HG02759 (cell line): ENCODE data around the gene TOR4A.

Experiments
- ATAC-seq: cut with Tn5 transposase; IDR thresholded peaks from one replicate; pipeline ENCODE4 v1.9.1; 2021; ENCODE audit warnings: mild to moderate bottlenecking, moderate library complexity; ENCODE audit not compliant: unreplicated experiment

TOR4A gene

GRCh38 chr9:137269231-137269772, 8.2 kb upstream of the TOR4A start:
- no peak for ATAC-seq

DNA sequence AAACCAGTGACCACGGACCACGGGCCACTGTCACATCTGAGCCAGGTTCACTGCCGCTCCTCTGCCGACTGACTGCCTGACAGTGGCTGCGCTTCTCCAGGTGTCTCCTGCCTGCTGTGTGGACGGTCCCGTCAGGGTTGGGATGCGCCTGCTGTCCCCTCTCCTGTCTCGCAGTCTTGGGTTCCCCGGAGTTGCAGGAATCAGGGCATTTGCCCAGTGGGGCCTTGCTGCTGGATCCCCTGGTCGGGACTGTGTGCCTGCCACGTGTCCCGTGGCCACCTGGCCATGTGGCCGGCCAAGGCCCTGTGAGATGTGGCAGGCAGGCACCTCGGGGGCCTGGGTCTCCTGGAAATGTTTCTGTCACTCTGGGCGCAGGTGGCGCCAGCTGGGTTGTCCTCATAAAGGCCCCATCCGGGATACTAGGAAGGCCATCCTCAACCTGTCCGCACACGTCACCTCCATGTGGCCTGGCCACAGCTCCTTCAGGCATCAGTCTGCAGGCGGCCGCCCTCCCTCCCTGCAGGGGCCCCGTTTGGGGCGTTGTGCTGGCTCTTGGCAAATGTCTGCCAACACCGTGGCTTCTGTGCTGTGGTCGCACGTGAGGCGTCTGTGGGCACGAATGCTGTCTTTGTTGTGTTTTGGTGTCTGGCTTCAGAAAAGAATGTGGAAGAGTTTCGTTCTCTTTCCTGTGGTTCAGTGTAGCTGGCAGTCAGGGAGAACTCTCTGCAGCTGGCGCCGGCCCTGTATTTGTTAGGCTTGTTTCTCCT, 6.4 kb upstream of the TOR4A start:
- ATAC-seq, result no peak

DNA sequence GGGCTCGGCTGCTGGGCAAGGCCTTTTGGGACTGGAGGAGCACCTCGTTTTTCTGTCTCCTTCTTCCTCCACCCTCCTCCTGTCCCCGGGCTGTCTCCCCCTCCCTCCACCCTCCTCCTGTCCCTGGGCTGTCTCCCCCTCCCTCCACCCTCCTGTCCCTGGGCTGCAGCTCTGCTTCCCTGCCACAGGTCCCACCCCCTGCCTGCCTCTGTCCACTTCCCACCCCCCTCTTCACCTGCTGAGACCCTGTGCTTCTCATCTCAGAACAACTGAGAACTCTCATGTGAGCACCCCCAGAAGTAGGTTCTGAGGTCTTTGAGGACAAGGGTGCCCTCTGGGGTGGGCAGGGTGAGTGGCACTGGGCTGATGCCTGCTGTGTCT, 5.8 kb upstream of the TOR4A start:
- ATAC-seq, result no peak

DNA sequence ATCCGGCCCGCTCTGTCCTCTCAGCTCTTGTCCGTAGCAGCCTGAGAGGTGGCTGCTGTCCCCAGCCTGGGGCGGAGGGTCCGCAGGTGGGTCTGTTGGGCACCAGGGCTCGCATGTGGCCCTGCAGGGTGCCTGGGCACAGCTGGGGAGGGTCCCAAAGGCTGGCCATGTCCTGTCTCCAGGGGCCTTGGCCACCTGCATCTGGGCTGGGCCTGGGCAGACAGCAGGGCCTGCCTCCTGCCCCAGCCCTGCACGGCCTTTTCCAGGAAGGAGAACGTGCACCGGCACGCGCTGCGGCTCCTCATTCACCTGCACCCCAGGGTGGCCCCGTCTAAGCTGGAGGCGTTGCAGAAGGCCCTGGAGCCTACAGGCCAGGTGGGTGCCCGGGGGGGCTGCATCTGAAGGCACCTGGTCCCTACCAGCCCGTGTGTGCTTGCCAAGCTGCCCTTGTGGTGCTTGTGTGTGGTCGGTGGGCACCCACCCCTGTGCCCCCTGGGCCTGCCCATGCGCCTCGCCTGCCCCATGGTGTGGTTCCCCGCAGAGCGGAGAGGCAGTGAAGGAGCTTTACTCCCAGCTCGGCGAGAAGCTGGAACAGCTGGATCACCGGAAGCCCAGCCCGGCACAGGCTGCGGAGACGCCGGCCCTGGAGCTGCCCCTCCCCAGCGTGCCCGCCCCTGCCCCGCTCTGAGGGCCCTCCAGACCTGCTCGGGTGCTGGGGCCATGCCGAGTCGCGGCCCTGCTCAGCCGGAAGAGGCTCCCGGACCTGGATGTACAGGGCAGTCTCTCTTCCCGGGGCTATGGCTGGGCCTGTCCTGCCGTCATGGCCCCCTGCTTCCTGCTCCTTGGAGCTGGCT, 5.1 kb upstream of the TOR4A start:
- ATAC-seq, result no peak

DNA sequence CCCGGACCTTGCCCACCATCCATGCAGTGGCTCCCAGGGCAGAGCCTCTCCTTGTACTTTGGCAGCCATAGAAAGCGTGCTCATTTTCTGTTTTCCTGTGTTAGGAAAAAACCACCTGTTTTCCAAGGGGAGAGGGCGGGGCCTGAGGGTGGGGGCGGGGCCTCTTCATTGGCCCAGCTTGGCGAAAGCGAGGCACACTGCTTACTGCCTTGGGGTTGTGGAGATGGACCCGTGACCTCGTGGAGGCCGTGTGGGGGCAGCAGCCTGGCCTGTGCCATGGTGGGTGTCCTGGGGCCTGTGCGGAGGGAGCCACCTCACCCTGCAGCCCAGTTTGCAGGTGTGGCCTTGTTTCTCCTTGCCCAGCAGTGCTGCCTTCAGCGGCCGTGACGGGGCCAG, 4.4 kb upstream of the TOR4A start:
- ATAC-seq, result no peak

DNA sequence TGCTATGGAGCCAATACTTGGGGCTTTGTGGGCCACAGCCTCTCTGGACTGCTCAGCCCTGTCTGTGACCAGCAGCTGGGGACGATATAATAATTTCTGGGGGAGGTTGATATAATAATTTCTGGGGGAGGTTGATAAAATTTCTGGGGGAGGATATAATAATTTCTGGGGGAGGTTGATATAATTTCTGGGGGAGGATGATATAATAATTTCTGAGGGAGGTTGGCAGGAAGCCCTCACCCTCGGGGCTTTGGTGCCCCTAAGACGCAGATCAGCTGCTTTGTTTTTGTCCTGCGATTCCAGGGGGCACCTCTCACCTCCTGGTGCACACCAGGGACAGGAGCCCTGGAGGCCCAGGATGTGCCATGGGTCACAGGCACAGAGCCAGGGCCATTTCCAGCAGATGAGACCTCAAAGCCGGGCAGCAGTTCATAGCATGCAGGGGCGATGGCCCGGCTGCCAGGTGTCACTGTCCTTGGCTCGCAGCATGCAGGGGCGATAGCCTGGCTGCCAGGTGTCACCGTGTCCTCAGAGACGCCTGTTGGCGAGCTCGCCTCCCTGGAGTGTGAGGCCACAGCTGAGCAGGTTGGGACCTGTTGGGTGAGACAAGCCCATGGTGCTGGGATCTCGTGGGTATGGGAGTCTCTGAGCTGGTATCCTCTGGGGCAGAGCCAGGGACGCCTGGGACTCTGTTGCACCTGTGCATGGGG, 3.8 kb upstream of the TOR4A start:
- ATAC-seq, result no peak

DNA sequence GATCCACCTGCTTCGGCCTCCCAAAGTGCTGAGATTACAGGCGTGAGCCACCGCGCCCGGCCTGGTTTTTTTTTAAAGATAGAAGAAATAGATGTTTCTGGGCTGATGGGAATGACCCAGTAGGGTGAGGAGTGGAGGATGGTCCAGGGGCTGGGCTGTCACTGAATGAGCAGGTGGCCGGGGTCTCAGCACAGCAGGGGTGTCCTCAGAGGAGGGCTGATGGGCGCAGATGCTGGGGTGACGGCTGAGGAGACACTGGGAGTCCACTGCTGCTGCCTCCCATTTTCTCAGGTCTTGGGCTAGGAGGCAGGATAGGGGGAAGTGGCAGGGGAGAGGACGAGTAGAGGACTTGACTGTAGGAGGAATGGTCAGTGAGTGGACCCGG, 2.3 kb upstream of the TOR4A start:
- no peak for ATAC-seq

DNA sequence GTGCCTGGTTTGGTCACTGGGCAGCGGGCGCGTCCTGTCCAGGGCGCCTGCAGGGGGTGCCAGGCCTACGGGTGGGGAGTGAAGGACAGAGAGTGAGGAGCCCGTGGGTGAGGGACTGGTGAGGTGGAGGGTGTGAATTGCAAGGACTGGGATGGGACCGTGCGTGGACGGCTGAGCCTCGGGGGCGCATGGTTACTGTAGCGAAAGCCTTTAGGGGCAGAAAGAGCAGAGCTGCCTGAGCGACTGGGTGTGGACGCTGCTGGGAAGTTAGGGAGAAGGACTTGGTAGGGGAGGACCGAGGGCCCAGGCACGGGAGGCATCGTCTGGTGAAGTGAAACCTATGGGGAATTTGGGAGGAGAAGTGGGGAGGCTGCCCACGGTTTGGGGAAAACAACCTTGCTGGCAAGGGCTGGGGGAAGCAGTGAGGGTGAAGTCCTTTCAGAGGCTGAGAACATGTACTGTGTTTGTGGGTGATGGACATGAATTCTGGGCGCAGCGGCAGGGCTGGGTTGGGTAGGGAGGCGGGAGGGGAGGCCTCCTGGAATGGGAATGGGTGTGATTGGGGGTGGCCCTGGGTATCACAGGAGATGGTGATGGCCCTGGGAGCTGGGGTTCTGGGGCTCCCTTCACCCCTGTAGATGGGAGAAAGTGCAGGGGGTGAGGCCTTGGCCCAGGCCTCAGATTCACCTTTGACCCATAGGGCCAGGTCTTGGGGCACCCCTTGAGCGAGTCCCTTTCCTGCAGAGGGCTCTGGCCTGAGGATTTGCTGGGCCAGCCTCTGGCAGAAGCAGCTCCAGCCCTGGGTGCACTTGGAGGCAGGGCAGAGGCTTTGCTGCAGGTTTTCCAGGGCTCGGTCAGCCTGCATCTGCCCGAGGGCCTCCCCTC, 1.7 kb upstream of the TOR4A start:
- ATAC-seq, result no peak

- no peak for ATAC-seq
Observed at GRCh38 chr9:137276473-137277328, 825 bp upstream of the TOR4A start.

GRCh38 chr9:137278061-137278701, 655 bp downstream of the TOR4A start:
- ATAC-seq, result no peak

GRCh38 chr9:137278721-137279711, 1.5 kb downstream of the TOR4A start:
- ATAC-seq, result no peak

DNA sequence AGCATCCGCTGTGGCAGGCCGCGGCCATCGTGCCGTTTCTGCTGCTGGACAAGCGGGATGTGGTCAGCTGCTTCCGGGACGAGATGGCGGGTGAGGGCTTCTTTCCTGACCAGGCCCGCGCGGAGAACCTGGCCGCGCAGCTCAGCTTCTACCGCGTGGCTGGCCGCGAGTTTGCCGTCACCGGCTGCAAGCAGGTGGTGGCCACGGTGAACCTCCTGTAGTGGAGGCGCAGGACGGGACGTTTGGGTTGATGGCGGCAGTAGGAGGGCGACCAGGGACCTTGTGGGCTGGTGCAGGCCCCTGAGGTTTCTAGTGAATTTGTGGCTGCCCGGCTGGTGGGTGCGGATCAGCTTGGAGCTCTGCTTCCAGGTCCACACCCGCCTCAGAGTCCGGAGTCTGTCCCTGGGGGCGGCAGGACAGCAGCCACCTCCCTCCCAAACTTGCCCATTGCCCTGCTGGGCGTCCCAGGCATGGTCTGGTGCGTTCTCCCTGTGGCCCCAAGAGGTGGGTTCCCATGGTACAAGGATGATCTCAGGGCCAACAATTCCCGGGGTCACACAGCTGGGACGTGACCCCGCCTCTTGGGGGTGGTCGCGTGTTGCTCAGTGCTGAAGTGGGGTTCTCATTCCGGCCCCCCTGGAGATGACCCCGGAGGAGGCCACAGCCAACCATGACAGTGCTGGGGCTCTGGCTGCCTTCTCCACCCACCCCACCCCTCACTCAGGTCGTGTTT, 2.4 kb downstream of the TOR4A start:
- no peak for ATAC-seq

GRCh38 chr9:137280474-137281344, 3.2 kb downstream of the TOR4A start:
- ATAC-seq, result no peak

- ATAC-seq, result no peak
Observed at GRCh38 chr9:137281345-137282116, 4.0 kb downstream of the TOR4A start.

GRCh38 chr9:137286975-137287383, 9.5 kb downstream of the TOR4A start:
- no peak for ATAC-seq
